ENCODE data around the gene DNAAF6.

DNAAF6 gene

GRCh38 chrX:107293056-107293455 is 86.6 kb downstream of the DNAAF6 start:
- Histone ChIP-seq H3K36me3 (ENCODE audit: insufficient read depth, low read length) (no peaks in the 10 kb centered on the region), H3F3A (ENCODE audit: low read depth) (no peaks in the 10 kb centered on the region), H3K9me3 (ENCODE audit: insufficient read depth, low read depth, low read length) (no peaks in the 10 kb centered on the region), H4K20me1 (ENCODE audit: insufficient read depth, low read length, poor library complexity, severe bottlenecking) (no peaks in the 10 kb centered on the region), H3K9me2 (replicated peaks; ENCODE audit: low read depth, low read length) (no peaks in the 10 kb centered on the region), H3K4me3 (ENCODE audit: low read length, poor library complexity, severe bottlenecking) (no peak overlapping the region), H3K4me1 (ENCODE audit: insufficient read depth, low read length, poor library complexity, severe bottlenecking) (no peaks in the 10 kb centered on the region), H3K9ac (ENCODE audit: low read depth, low read length, poor library complexity, severe bottlenecking) (no peak overlapping the region), H2AFZ (ENCODE audit: low read length) (no peak overlapping the region), H3K27me3 (ENCODE audit: insufficient read depth, low read length, poor library complexity, severe bottlenecking) (no peaks in the 10 kb centered on the region), H3K4me2 (ENCODE audit: low read depth, low read length, poor library complexity, severe bottlenecking) (no peak overlapping the region), H3K79me2 (ENCODE audit: insufficient read depth, low read length) (no peaks in the 10 kb centered on the region)
- TF ChIP-seq CTCF (conservative IDR thresholded peaks at IDR 0.05; ENCODE audit: low read length): no peak
- TF ChIP-seq EZH2phosphoT487 (IDR thresholded peaks at IDR 0.05; ENCODE audit: borderline replicate concordance): no peak

Data from Loucy (cell line).